HG02943 (cell line): ENCODE results near the gene COQ5.
"Not testable (repeated sequence)": the region's sequence is repeated elsewhere in the genome, so short reads cannot be mapped to it uniquely, and the experiment has no call there.

Source experiments
- ATAC-seq: cut with Tn5 transposase; IDR thresholded peaks from one replicate; pipeline ENCODE4 v1.9.1; 2021; ENCODE audit warnings: mild to moderate bottlenecking, low read depth, moderate library complexity; ENCODE audit not compliant: unreplicated experiment

The COQ5 gene

DNA sequence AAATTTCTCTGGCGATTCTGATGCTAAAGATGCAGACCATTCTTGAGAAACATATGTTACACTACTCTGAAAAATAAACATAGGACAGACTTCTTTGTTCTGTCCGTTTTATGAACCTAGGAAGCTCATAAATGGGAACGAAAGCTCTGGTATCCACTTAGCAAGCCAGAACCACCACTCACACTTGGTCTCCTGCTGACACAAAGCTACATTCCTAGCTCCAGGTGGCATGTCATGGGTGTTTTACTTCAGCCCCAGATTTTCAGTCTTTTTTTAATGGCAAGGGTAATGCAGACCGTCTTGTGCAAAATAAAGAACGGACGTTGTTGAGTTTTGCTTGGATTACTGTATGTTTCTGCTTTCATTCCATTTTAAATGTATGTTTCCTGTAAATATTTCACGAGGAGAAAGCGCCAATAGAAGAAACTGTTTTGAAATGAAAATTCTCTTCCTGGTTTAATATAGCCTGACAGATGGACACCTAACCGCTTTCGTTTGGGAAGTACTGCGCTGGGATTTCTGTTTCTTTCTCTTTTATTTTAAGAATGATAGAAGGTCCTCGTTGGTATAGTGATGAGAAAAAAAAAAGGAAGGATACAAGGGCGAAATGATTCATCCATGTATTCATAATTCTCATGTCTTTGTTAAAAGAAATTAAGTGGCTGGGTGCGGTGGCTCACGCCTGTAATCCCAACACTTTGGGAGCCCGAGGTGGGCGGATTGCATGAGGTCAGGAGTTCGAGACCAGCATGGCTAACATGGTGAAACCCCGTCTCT, 871 bp upstream of the COQ5 start:
- no peak for ATAC-seq

DNA sequence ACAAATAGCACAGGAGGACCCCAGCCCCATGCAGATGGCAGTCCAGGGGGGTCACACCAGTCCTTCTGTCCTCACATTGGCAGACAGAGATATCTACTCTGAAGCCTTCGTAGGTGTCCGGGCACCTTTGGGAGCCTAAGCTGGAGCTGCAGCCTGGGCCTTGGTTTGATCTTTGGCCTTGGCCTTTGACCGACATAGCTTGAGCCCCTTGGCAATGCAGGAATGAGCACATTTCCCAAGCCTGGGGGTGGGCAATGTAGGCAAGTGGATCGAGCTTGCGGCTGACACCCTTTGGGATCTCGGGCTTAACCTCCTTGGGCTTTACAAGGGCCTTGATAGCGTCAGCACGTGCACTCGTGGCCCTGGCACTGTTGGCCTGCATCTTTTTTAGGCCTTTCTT, 6.4 kb downstream of the COQ5 start:
- no peak for ATAC-seq

- ATAC-seq, result not testable (repeated sequence)
Observed at GRCh38 chr12:120519324-120519723, 9.6 kb downstream of the COQ5 start.

- ATAC-seq, result no peak
Observed at GRCh38 chr12:120515496-120515895, 13.5 kb downstream of the COQ5 start.

GRCh38 chr12:120514002-120514401, 15.0 kb downstream of the COQ5 start:
- ATAC-seq, result no peak

- ATAC-seq, result no peak
Observed at GRCh38 chr12:120508537-120508936, 20.4 kb downstream of the COQ5 start.

DNA sequence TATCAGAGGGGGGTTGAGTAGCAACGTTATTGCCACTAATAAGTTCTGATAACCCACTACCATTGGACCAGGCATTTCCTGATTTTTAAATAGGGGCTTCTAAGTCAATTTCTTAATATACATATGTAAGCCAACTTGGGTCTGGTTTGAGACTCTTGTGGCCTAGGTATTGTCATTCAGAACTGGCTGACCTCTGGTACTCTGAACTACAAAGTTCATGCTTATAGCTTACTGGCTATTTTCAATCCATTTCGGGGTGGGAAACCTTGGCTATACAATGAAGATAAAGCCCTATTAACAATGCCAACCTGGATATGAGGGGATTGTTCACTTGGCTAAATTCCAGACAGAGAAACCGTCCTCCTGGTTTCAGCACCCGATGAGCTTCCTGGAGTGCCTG, 24.4 kb downstream of the COQ5 start:
- no peak for ATAC-seq

- ATAC-seq, result no peak
Observed at GRCh38 chr12:120500581-120500980, 28.4 kb downstream of the COQ5 start.

- no peak for ATAC-seq
Observed at GRCh38 chr12:120498870-120499515, 30.0 kb downstream of the COQ5 start.

GRCh38 chr12:120497524-120498150, 31.3 kb downstream of the COQ5 start:
- ATAC-seq, result no peak

DNA sequence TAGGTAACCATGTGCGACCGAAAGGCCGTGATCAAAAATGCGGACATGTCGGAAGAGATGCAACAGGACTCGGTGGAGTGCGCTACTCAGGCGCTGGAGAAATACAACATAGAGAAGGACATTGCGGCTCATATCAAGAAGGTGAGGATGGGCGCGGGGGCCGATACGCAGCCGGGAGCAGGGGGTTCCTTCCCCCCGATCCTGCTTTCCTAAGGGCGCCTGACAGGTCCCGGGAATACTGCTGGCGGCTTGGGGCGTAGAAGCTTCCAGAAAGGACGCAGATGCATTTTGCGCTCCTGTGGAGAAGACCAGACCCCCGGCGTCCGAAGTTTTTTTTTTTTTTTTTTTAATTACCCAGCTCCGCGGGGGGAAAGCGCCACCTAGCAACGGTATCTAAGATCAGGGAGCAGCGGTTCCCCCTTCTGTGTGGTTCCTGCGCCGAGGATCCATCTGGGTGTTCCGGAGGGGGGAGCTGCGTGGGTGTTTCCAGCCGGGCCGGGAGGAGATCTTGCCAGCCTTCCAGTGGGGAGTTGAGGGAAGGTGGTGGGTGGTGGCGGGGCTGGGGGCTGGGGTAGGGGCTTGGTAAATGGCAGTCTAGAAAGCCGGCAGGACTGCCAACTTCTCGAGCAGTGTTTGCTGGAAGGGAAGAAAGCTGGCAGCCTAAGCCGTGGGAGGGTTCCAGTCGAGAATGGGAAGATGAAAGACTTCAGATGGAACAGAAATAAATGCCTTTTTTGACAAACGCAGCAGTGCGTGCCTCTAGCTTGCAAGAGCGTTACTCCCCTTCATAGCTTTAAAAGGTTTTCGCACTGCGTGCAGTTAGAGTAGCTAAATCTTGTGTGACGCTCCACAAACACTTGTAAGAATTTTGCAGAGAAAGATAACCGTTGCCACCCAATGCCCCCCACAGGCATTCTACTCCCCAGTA, 32.3 kb downstream of the COQ5 start:
- peak; percentile 12 for ATAC-seq

DNA sequence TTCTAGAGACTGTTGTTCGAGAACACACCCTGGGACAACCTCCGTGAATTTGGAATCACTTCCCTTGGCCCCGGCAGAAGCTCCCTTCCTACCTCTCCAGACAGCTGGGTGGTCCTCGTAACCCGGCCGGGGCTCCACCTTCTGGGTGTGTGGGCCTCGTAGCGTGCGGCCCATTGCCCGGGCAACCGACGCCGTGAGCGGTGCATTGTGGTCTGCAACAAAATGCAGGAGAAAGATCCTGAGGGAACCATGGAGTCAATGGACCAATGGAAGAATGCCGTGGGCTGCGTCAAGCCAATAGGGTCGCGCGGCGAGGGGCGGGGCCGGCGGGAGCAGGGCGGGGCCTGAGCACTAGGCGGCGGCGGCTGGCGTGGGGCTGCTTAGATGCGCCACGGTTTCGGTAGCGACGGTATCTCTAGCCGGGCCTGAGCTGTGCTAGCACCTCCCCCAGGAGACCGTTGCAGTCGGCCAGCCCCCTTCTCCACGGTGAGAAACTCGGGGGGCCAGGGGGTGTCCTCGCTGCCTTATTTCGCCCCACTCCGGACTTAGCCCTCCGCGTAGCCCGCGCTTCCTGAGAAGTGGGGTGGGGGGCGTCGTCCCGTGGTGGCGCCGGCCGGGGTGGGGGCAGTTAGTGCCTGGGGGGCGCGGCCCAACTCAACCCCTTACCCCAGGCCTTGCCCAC, 33.1 kb downstream of the COQ5 start, which contains the start of gene DYNLL1:
TSS of gene DYNLL1 (plus strand) at position 383 of the 682 bp plus-strand sequence. CDS start 309 bp downstream, outside the sequence.
- ATAC-seq, result peak; percentile 86

- peak; percentile 9 for ATAC-seq
Observed at GRCh38 chr12:120495186-120495730, 33.7 kb downstream of the COQ5 start.

- ATAC-seq, result no peak
Observed at GRCh38 chr12:120490833-120491512, 38.0 kb downstream of the COQ5 start.

- no peak for ATAC-seq
Observed at GRCh38 chr12:120490325-120490724, 38.6 kb downstream of the COQ5 start.

DNA sequence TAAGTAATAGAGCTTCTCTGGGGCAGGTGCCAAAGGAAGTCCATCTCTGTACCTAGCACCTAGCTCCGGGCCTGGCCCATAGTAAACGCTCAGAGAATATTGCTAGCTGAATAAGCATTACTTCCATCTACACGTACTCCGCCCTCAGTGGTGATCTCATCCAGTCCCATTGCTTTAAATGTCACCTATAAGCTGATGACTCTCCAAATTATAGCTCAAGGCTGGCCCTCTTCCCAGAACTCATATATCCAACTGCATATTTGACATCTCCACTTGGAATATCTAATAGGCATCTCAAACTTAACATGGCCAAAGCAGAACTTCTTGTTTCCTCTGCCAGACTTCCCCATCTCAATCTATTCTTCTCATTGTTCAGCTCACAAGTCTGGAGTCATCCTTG, 39.9 kb downstream of the COQ5 start:
- no peak for ATAC-seq

DNA sequence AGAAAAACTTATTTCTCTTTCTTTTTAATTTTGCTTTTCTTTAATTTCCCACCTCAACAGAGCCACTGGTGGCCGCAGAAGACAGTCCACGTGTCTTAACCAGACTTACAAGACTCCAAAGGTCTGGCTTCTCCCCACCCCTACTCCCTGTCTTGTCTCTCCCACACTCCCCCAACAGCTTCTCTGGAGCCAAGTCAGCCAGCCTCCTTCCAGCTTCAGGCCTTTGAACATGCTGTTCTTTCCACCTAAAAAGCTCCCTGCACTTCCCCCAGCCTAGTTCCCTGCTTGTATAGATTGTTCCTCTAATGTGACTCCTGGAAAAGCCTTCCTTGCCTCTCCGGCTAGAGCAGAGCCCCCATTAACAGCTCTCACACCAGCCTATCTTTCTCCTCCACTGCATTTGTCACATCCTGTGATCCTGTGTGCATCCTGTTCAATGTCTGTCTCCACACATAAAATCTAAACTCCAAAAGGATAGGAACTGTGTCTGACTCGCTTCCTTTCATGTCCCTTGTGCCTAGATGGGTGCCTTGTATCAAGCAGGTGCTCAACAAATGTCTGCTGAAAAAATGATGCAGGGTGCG, 40.8 kb downstream of the COQ5 start:
- no peak for ATAC-seq

DNA sequence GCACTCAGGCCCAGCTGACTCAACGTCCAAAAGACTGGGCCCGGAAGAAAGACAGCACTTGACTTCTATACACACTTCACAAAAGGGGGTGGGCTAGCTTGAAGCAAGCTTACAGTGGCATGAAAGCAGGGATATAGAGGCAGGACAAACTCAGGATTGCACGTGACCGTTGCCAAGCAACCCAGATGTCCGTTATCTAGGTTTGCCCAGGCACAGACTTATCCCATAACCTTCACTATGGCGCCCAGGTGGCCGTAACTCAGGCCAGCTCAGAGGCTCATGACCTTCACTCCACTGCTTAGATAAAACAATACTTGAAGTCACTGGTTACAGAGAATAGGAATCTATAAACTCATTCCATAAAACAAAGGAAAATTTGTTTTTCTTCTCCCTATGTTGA, 41.4 kb downstream of the COQ5 start:
- not testable (repeated sequence) for ATAC-seq
